Neural progenitor cell (in vitro differentiated cells): Measurements from ENCODE around the gene SEC16B. TPM values are rescaled to one million over a fixed set of nuclear protein-coding genes. Genes with fewer than 3 reads are reported as not detected.

Experiments used
- DNase-seq: peaks from one replicate; pipeline ENCODE4 v3.0.0-alpha.2; 2016; ENCODE audit warnings: low spot score
- H2AFZ ChIP-seq: fragments of 200-600 bp; sonication (generic); replicated peaks from 2 replicates; pipeline ENCODE4 v1.6.1; 2016; ENCODE audit warnings: antibody characterized with exemption
- H3F3A ChIP-seq: fragments of 200-600 bp; sonication (generic); 2 replicates; pipeline ENCODE4 v1.6.1; 2016; ENCODE audit warnings: antibody characterized with exemption, low read depth
- H3K27ac ChIP-seq: fragments of 200-600 bp; sonication (generic); 2 replicates; pipeline ENCODE4 v1.5.1; 2016; ENCODE audit warnings: mild to moderate bottlenecking
- H3K27me3 ChIP-seq: fragments of 200-600 bp; sonication (generic); 2 replicates; pipeline ENCODE4 v1.6.1; 2016; ENCODE audit warnings: mild to moderate bottlenecking, moderate library complexity
- H3K36me3 ChIP-seq: fragments of 200-600 bp; sonication (generic); 2 replicates; pipeline ENCODE4 v1.5.1; 2016
- H3K4me1 ChIP-seq: fragments of 200-600 bp; sonication (generic); 2 replicates; pipeline ENCODE4 v1.6.1; 2016; ENCODE audit warnings: mixed run types
- H3K4me2 ChIP-seq: fragments of 200-600 bp; sonication (generic); 2 replicates; pipeline ENCODE4 v1.6.1; 2016
- H3K4me3 ChIP-seq: fragments of 200-600 bp; sonication (generic); 2 replicates; pipeline ENCODE4 v1.5.1; 2016
- H3K79me2 ChIP-seq: fragments of 200-600 bp; sonication (generic); 2 replicates; pipeline ENCODE4 v1.6.1; 2016; ENCODE audit warnings: low read depth
- H3K9ac ChIP-seq: fragments of 200-600 bp; sonication (generic); 2 replicates; pipeline ENCODE4 v1.6.1; 2016
- H3K9me3 ChIP-seq: fragments of 200-600 bp; sonication (generic); 2 replicates; pipeline ENCODE4 v1.5.1; 2016; ENCODE audit warnings: low read depth
- H4K20me1 ChIP-seq: fragments of 200-600 bp; sonication (generic); 2 replicates; pipeline ENCODE4 v1.6.1; 2016; ENCODE audit warnings: low read depth
- H3K27ac Mint-ChIP-seq: 3 replicates; pipeline ENCODE4 v1.8.0; 2021; ENCODE audit warnings: mixed read lengths
- H3K27me3 Mint-ChIP-seq: 2 replicates; pipeline ENCODE4 v1.8.0; 2022; ENCODE audit warnings: low read depth, mild to moderate bottlenecking, inconsistent platforms, moderate library complexity, mixed read lengths; ENCODE audit not compliant: insufficient read depth
- H3K36me3 Mint-ChIP-seq: 3 replicates; pipeline ENCODE4 v1.8.0; 2021; ENCODE audit warnings: mixed read lengths
- H3K4me1 Mint-ChIP-seq: 3 replicates; pipeline ENCODE4 v1.8.0; 2021; ENCODE audit warnings: mixed read lengths
- H3K4me3 Mint-ChIP-seq: 3 replicates; pipeline ENCODE4 v1.8.0; 2021; ENCODE audit warnings: mild to moderate bottlenecking, moderate library complexity, mixed read lengths
- H3K9me3 Mint-ChIP-seq: 3 replicates; pipeline ENCODE4 v1.8.0; 2020; ENCODE audit warnings: mixed read lengths
- EZH2 ChIP-seq: fragments of 200-600 bp; sonication (generic); IDR thresholded peaks from 2 replicates; pipeline ENCODE4 v1.6.1; 2017; ENCODE audit warnings: antibody characterized with exemption, mild to moderate bottlenecking, moderate library complexity
- EZH2phosphoT487 ChIP-seq: fragments of 200-600 bp; sonication (generic); IDR thresholded peaks from 2 replicates; pipeline ENCODE4 v1.6.1; 2017; ENCODE audit warnings: antibody characterized with exemption
- total RNA-seq: library from RNA; depleted of rRNA; stranded (reverse); fragments of >200 nt; gene quantifications from 2 replicates; pipeline ENCODE4 v1.2.3, GENCODE V29; 2015; ENCODE audit warnings: low replicate concordance
- TF ChIP-seq, protein P1 (sequence below): fragments of 200-600 bp; sonication (generic); IDR thresholded peaks from 2 replicates; pipeline ENCODE4 v1.5.1; 2017; ENCODE audit warnings: antibody characterized with exemption, mild to moderate bottlenecking

SEC16B gene
- total RNA-seq, 1 donor from 2014 or later: 0.67 TPM

DNA sequence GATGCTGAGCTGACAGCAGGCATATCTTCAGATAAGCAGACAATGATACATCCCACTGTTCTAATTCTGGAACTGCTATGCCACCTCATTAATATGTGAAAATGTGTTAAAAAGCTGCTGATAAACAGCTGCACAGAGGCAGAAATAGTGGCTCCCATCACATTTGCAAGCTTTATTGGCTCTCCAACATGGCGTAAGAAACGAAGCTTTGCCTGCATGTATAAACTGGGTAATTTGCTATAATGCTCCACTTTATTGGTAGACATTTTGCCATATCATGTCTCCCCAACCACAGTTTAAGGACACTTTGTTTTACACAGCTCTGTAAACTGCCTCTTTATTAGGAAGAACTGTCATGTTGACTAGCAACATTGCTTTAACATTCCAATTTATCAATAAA, 49.8 kb downstream of the SEC16B start:
- Histone ChIP-seq H3K9ac (no peak overlapping the region), H3K9me3 (no peaks in the 10 kb centered on the region), H2AFZ (no peak overlapping the region), H3F3A (no peaks in the 10 kb centered on the region), H3K4me2 (no peak overlapping the region), H3K27me3 (no peaks in the 10 kb centered on the region), H3K4me1 (no peaks in the 10 kb centered on the region), H3K27ac (no peak overlapping the region), H3K4me3 (no peak overlapping the region), H3K79me2 (no peaks in the 10 kb centered on the region), H3K36me3 (no peaks in the 10 kb centered on the region), H4K20me1 (no peaks in the 10 kb centered on the region)
- H3K9me3 Mint-ChIP-seq: no peaks in the 10 kb centered on the region
- TF ChIP-seq, protein P1, sequence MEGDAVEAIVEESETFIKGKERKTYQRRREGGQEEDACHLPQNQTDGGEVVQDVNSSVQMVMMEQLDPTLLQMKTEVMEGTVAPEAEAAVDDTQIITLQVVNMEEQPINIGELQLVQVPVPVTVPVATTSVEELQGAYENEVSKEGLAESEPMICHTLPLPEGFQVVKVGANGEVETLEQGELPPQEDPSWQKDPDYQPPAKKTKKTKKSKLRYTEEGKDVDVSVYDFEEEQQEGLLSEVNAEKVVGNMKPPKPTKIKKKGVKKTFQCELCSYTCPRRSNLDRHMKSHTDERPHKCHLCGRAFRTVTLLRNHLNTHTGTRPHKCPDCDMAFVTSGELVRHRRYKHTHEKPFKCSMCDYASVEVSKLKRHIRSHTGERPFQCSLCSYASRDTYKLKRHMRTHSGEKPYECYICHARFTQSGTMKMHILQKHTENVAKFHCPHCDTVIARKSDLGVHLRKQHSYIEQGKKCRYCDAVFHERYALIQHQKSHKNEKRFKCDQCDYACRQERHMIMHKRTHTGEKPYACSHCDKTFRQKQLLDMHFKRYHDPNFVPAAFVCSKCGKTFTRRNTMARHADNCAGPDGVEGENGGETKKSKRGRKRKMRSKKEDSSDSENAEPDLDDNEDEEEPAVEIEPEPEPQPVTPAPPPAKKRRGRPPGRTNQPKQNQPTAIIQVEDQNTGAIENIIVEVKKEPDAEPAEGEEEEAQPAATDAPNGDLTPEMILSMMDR: no peak
- TF ChIP-seq EZH2phosphoT487 (no peak), EZH2 (no peak)
- H3K27me3 Mint-ChIP-seq: peaks cover 6% of the 10 kb centered on the region
- no peak overlapping the region for H3K27ac Mint-ChIP-seq
- no peak for DNase-seq
- no peak overlapping the region for H3K4me3 Mint-ChIP-seq
- peaks cover 5% of the 10 kb centered on the region for H3K4me1 Mint-ChIP-seq
- H3K36me3 Mint-ChIP-seq: no peaks in the 10 kb centered on the region

DNA sequence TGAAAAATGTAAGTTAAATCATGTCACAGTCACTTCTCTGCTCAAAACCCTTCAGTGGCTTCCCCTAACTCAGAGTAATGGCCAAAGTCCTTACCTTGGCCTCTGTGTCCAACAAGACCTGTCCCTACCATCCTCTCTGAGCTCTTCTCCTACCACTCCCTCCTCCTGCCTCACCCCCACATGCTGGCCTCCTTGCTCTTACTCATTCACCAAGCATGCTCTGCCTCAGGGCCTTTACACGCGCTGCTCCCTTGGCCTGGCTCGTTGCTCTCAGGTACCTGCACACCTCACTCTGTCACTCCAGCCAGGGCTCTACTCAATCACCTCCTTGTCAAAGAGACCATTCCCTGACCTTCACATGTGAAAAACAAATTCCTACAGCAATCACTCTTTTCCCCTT, 54.2 kb downstream of the SEC16B start:
- no peak overlapping the region for H3K4me2 ChIP-seq
- H3F3A ChIP-seq: no peaks in the 10 kb centered on the region
- no peak for TF ChIP-seq EZH2
- no peak for TF ChIP-seq EZH2phosphoT487
- TF ChIP-seq, protein P1: no peak
- DNase-seq: no peak
- Mint-ChIP-seq H3K4me1 (peaks cover 2% of the 10 kb centered on the region), H3K36me3 (no peaks in the 10 kb centered on the region), H3K27me3 (peaks cover 5% of the 10 kb centered on the region), H3K27ac (no peak overlapping the region), H3K9me3 (no peaks in the 10 kb centered on the region), H3K4me3 (no peak overlapping the region)
- no peak overlapping the region for H3K4me3 ChIP-seq
- no peak overlapping the region for H3K9ac ChIP-seq
- no peaks in the 10 kb centered on the region for H3K9me3 ChIP-seq
- H3K27ac ChIP-seq: no peak overlapping the region
- H3K4me1 ChIP-seq: no peaks in the 10 kb centered on the region
- H3K27me3 ChIP-seq: no peaks in the 10 kb centered on the region
- H3K36me3 ChIP-seq: no peaks in the 10 kb centered on the region
- no peak overlapping the region for H2AFZ ChIP-seq
- H4K20me1 ChIP-seq: no peaks in the 10 kb centered on the region
- H3K79me2 ChIP-seq: no peaks in the 10 kb centered on the region

DNA sequence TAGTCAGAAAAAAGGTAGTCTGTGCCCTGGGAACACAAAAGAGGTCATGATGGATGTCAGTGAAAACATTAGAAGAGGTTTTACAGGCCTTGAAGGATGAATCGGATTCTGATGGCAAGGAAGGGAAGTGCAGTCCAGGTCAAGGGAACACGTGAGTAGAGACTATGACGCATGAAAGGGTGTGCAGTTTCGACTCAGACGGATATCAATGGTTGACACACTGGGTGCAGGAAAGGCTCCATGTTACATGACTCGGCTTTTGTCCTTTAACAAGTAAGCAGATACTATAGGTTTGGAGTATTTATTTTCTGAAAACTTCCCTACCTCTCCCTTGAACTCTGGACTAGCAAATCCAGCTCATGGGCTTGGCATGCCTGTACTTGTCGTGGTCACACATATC, 55.3 kb downstream of the SEC16B start:
- no peak for DNase-seq
- no peak overlapping the region for H3K4me3 ChIP-seq
- H2AFZ ChIP-seq: no peak overlapping the region
- H3K4me1 Mint-ChIP-seq: peaks cover 2% of the 10 kb centered on the region
- H3K27ac Mint-ChIP-seq: no peak overlapping the region
- no peaks in the 10 kb centered on the region for H3K4me1 ChIP-seq
- no peak overlapping the region for H3K27ac ChIP-seq
- no peak overlapping the region for H3K4me3 Mint-ChIP-seq
- TF ChIP-seq EZH2: no peak
- TF ChIP-seq, protein P1: no peak
- no peaks in the 10 kb centered on the region for H3F3A ChIP-seq
- no peaks in the 10 kb centered on the region for H3K27me3 ChIP-seq
- no peaks in the 10 kb centered on the region for H3K36me3 Mint-ChIP-seq
- no peaks in the 10 kb centered on the region for H3K36me3 ChIP-seq
- H3K79me2 ChIP-seq: no peaks in the 10 kb centered on the region
- no peak overlapping the region for H3K9ac ChIP-seq
- peaks cover 5% of the 10 kb centered on the region for H3K27me3 Mint-ChIP-seq
- no peaks in the 10 kb centered on the region for H3K9me3 ChIP-seq
- H4K20me1 ChIP-seq: no peaks in the 10 kb centered on the region
- H3K9me3 Mint-ChIP-seq: peaks cover 2% of the 10 kb centered on the region
- no peak overlapping the region for H3K4me2 ChIP-seq
